ENCODE measurements around the gene MAP2. TPM values are rescaled to one million over a fixed set of nuclear protein-coding genes. Genes with fewer than 3 reads are reported as not detected.

Gene MAP2
- total RNA-seq, 1 experiment from 2014 or later, result 7.4 TPM

DNA sequence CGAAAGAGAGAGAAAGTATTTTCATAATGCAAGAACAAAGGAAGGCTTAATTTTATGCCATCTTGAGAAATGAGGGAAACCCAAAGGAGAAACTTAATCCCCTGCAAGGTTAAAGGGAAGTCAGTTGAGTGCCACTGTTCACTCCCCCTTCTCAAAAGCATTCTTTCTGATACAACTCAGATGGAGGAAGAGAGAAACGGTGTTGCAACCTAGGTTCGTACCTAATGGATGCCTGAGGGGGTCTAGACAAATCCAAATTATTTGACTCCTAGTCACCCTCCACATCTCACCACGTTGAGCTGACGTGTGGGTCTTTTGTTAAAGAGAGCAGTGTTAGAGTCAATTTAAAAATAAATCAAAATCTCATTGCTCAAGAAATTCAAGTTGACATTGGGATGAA is 295.2 kb downstream of the MAP2 start:
- RAD21 ChIA-PET (ENCODE audit: low non-redundant PET in 1 of 2, low total read pairs in 2 of 2, uncharacterized antibody in 2 of 2, unreplicated experiment in 2 of 2), result no interaction called here
- no TSS peak for BruUV-seq (replicated peaks)

DNA sequence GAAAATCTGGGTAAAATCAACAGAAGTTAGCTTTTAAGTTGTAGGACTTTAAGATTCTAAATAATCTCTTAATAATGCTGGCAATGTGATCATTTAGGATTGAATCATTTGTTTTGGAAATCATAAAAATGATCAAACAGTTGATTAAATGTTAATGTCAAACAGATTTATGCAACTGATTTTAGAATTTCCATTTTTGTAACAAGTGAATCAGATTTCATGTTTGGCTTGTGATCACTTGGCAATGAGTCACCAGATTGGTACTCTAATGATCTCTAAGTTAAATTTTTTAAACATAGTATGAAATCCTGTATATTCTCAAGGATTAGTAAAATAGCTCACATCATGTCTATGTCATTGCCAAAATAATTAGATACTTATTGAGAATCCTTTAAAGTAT is 297.6 kb downstream of the MAP2 start:
- Histone ChIP-seq H3K9ac (ENCODE audit: low read length) (no peak overlapping the region), H3K36me3 (ENCODE audit: control insufficient read depth in 1 of 2, insufficient read depth in 2 of 2, low read length in 2 of 2) (no peaks in the 10 kb centered on the region), H2AFZ (ENCODE audit: low read depth, low read length, poor library complexity, severe bottlenecking) (no peak overlapping the region), H3K4me3 (replicated peaks in 1 of 2; ENCODE audit: low read depth in 1 of 2, low read length in 2 of 2) (no peak overlapping the region), H3K4me2 (ENCODE audit: low read length) (no peak overlapping the region), H3K9me2 (ENCODE audit: insufficient read depth) (no peaks in the 10 kb centered on the region), H3K27me3 (ENCODE audit: insufficient read depth, low read length) (no peaks in the 10 kb centered on the region), H3K4me1 (ENCODE audit: control insufficient read depth in 1 of 2, insufficient read depth in 2 of 2, low read length in 2 of 2) (no peaks in the 10 kb centered on the region), H3K79me2 (ENCODE audit: insufficient read depth, low read length) (no peaks in the 10 kb centered on the region), H3K27ac (ENCODE audit: low read depth, low read length) (no peak overlapping the region), H3K9me3 (ENCODE audit: control insufficient read depth in 1 of 2, insufficient read depth in 1 of 2, low read depth in 1 of 2, low read length in 2 of 2) (no peaks in the 10 kb centered on the region), H4K20me1 (ENCODE audit: insufficient read depth) (no peaks in the 10 kb centered on the region)
- intact Hi-C loops (cut with micrococcal nuclease), result no loop called here
- ChIA-PET CTCF (no interaction called here), POLR2A (no interaction called here), RAD21 (ENCODE audit: low non-redundant PET in 1 of 2, low total read pairs in 2 of 2, uncharacterized antibody in 2 of 2, unreplicated experiment in 2 of 2) (no interaction called here)
- BruUV-seq (replicated peaks), result no TSS peak
- DNase-seq (ENCODE audit: low read depth, low spot score), result no peak
- ATAC-seq, result no peak
- TF ChIP-seq JUND (IDR thresholded peaks at IDR 0.05), result no peak
- no peak for TF ChIP-seq YY1 (IDR thresholded peaks at IDR 0.05; ENCODE audit: extremely low read depth, insufficient replicate concordance, low read depth, low read length)
- TF ChIP-seq ELF1 (IDR thresholded peaks at IDR 0.05; ENCODE audit: borderline replicate concordance, low read depth), result no peak
- no peak for TF ChIP-seq SIN3A (IDR thresholded peaks at IDR 0.05; ENCODE audit: low read depth)
- TF ChIP-seq, protein P1, sequence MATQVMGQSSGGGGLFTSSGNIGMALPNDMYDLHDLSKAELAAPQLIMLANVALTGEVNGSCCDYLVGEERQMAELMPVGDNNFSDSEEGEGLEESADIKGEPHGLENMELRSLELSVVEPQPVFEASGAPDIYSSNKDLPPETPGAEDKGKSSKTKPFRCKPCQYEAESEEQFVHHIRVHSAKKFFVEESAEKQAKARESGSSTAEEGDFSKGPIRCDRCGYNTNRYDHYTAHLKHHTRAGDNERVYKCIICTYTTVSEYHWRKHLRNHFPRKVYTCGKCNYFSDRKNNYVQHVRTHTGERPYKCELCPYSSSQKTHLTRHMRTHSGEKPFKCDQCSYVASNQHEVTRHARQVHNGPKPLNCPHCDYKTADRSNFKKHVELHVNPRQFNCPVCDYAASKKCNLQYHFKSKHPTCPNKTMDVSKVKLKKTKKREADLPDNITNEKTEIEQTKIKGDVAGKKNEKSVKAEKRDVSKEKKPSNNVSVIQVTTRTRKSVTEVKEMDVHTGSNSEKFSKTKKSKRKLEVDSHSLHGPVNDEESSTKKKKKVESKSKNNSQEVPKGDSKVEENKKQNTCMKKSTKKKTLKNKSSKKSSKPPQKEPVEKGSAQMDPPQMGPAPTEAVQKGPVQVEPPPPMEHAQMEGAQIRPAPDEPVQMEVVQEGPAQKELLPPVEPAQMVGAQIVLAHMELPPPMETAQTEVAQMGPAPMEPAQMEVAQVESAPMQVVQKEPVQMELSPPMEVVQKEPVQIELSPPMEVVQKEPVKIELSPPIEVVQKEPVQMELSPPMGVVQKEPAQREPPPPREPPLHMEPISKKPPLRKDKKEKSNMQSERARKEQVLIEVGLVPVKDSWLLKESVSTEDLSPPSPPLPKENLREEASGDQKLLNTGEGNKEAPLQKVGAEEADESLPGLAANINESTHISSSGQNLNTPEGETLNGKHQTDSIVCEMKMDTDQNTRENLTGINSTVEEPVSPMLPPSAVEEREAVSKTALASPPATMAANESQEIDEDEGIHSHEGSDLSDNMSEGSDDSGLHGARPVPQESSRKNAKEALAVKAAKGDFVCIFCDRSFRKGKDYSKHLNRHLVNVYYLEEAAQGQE (IDR thresholded peaks at IDR 0.05; ENCODE audit: low read depth), result no peak
- no peak for TF ChIP-seq ZFX (IDR thresholded peaks at IDR 0.05)
- no peak for TF ChIP-seq EGR1 (IDR thresholded peaks at IDR 0.05; ENCODE audit: low read depth)
- no peak for TF ChIP-seq EZH2phosphoT487 (IDR thresholded peaks at IDR 0.05; ENCODE audit: borderline replicate concordance)
- TF ChIP-seq CEBPB (IDR thresholded peaks at IDR 0.05; ENCODE audit: low read depth), result no peak
- no peak for TF ChIP-seq SRF (IDR thresholded peaks at IDR 0.05; ENCODE audit: low read depth)
- no peak for TF ChIP-seq TCF7L2 (IDR thresholded peaks at IDR 0.05; ENCODE audit: borderline replicate concordance, extremely low read depth, insufficient read depth, insufficient read length)
- TF ChIP-seq POLR2A (IDR thresholded peaks at IDR 0.05; ENCODE audit: borderline replicate concordance, extremely low read depth, insufficient read depth, insufficient read length), result no peak
- TF ChIP-seq SP1 (IDR thresholded peaks at IDR 0.05; ENCODE audit: low read depth), result no peak

More for the DNA sequence above, 295.2 kb downstream of the MAP2 start:
- ChIA-PET CTCF (no interaction called here), POLR2A (no interaction called here)
- no peak overlapping the region for H2AFZ ChIP-seq (ENCODE audit: low read depth, low read length, poor library complexity, severe bottlenecking)
- DNase-seq (ENCODE audit: low read depth, low spot score) (no peak), ATAC-seq (no peak)
- intact Hi-C loops (cut with micrococcal nuclease), result no loop called here
- H3K9me3 ChIP-seq (ENCODE audit: control insufficient read depth in 1 of 2, insufficient read depth in 1 of 2, low read depth in 1 of 2, low read length in 2 of 2), result no peaks in the 10 kb centered on the region
- H3K27me3 ChIP-seq (ENCODE audit: insufficient read depth, low read length), result no peaks in the 10 kb centered on the region
- H3K9me2 ChIP-seq (ENCODE audit: insufficient read depth), result no peaks in the 10 kb centered on the region
- H3K4me2 ChIP-seq (ENCODE audit: low read length), result no peak overlapping the region
- no peak overlapping the region for H3K27ac ChIP-seq (ENCODE audit: low read depth, low read length)
- H3K4me1 ChIP-seq (ENCODE audit: control insufficient read depth in 1 of 2, insufficient read depth in 2 of 2, low read length in 2 of 2), result no peaks in the 10 kb centered on the region
- no peak for TF ChIP-seq RAD21 (IDR thresholded peaks at IDR 0.05; ENCODE audit: low read depth)
- no peak for TF ChIP-seq CEBPB (IDR thresholded peaks at IDR 0.05; ENCODE audit: low read depth)
- TF ChIP-seq, protein P2, sequence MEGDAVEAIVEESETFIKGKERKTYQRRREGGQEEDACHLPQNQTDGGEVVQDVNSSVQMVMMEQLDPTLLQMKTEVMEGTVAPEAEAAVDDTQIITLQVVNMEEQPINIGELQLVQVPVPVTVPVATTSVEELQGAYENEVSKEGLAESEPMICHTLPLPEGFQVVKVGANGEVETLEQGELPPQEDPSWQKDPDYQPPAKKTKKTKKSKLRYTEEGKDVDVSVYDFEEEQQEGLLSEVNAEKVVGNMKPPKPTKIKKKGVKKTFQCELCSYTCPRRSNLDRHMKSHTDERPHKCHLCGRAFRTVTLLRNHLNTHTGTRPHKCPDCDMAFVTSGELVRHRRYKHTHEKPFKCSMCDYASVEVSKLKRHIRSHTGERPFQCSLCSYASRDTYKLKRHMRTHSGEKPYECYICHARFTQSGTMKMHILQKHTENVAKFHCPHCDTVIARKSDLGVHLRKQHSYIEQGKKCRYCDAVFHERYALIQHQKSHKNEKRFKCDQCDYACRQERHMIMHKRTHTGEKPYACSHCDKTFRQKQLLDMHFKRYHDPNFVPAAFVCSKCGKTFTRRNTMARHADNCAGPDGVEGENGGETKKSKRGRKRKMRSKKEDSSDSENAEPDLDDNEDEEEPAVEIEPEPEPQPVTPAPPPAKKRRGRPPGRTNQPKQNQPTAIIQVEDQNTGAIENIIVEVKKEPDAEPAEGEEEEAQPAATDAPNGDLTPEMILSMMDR (IDR thresholded peaks at IDR 0.05 in 2 of 3, conservative IDR thresholded peaks at IDR 0.05 in 1 of 3; ENCODE audit: borderline replicate concordance in 1 of 3, insufficient read depth in 1 of 3, low read depth in 2 of 3, low read length in 2 of 3), result no peak
- TF ChIP-seq JUND (IDR thresholded peaks at IDR 0.05), result no peak
- TF ChIP-seq ELF1 (IDR thresholded peaks at IDR 0.05; ENCODE audit: borderline replicate concordance, low read depth), result no peak
- no peak for TF ChIP-seq SP1 (IDR thresholded peaks at IDR 0.05; ENCODE audit: low read depth)
- TF ChIP-seq EGR1 (IDR thresholded peaks at IDR 0.05; ENCODE audit: low read depth), result no peak
- TF ChIP-seq TCF7L2 (IDR thresholded peaks at IDR 0.05; ENCODE audit: borderline replicate concordance, extremely low read depth, insufficient read depth, insufficient read length), result no peak
- no peak for TF ChIP-seq SRF (IDR thresholded peaks at IDR 0.05; ENCODE audit: low read depth)
- no peak overlapping the region for H3K9ac ChIP-seq (ENCODE audit: low read length)
- no peak overlapping the region for H3K4me3 ChIP-seq (replicated peaks in 1 of 2; ENCODE audit: low read depth in 1 of 2, low read length in 2 of 2)
- no peaks in the 10 kb centered on the region for H4K20me1 ChIP-seq (ENCODE audit: insufficient read depth)
- no peaks in the 10 kb centered on the region for H3K79me2 ChIP-seq (ENCODE audit: insufficient read depth, low read length)
- H3K36me3 ChIP-seq (ENCODE audit: control insufficient read depth in 1 of 2, insufficient read depth in 2 of 2, low read length in 2 of 2), result no peaks in the 10 kb centered on the region
